Vagina (tissue), 2 donors: ENCODE data around the gene LELP1. TPM values are rescaled to one million over a fixed set of nuclear protein-coding genes. Genes with fewer than 3 reads are reported as not detected.
"Not testable (repeated sequence)": the region's sequence is repeated elsewhere in the genome, so short reads cannot be mapped to it uniquely, and the experiment has no call there.

Source experiments
- DNase-seq, 2 donors: peaks; one replicate each; pipeline ENCODE4 v3.0.0-alpha.2; 2017; ENCODE audit errors: extremely low spot score in 2 of 2
- H3K27ac ChIP-seq: fragments of 200-600 bp; sonication (generic); one replicate; pipeline ENCODE4 v1.5.1; 2019
- H3K27me3 ChIP-seq: fragments of 200-600 bp; sonication (generic); one replicate; pipeline ENCODE4 v1.5.1; 2019
- H3K36me3 ChIP-seq, 2 donors: fragments of 200-600 bp; sonication (generic); one replicate each; pipeline ENCODE4 v1.5.1; 2017 to 2019
- H3K4me1 ChIP-seq: fragments of 200-600 bp; sonication (generic); one replicate; pipeline ENCODE4 v1.5.1; 2019
- H3K4me3 ChIP-seq, 2 donors: fragments of 200-600 bp; sonication (generic); 1 replicate in 1 of 2; 2 replicates in 1 of 2; pipeline ENCODE4 v1.5.1; 2016 to 2019
- H3K9me3 ChIP-seq: fragments of 200-600 bp; sonication (generic); one replicate; pipeline ENCODE4 v1.5.1; 2019
- POLR2A ChIP-seq, 2 donors: fragments of 450-650 bp; IDR thresholded peaks; one replicate each; pipeline ENCODE4 v1.6.1; 2017; ENCODE audit warnings: antibody characterized with exemption in 2 of 2, mild to moderate bottlenecking in 2 of 2, moderate library complexity in 2 of 2
- POLR2AphosphoS5 ChIP-seq, 2 donors: sonication (generic); formaldehyde crosslinking; IDR thresholded peaks; one replicate each; pipeline ENCODE4 v1.9.0; 2017; ENCODE audit warnings: antibody characterized with exemption in 2 of 2, mild to moderate bottlenecking in 2 of 2, low read depth in 1 of 2; ENCODE audit not compliant: insufficient read depth in 1 of 2
- intact Hi-C: fragments of 100-400 bp; cut with DNase I; formaldehyde crosslinking; loops from one replicate; pipeline ENCODE4 v1.15.1; 2023
- total RNA-seq: library from RNA; depleted of rRNA; stranded (reverse); fragments of >200 nt; gene quantifications from one replicate; pipeline ENCODE4 v1.2.3, GENCODE V29; 2016
- TF ChIP-seq, protein P1 (sequence below), 3 experiments: fragments of 450-650 bp in 2 of 3; fragments of 200-600 bp in 1 of 3; sonication (generic) in 1 of 3; IDR thresholded peaks; one replicate each; pipeline ENCODE4 v1.5.1; 2017 to 2019; ENCODE audit warnings: antibody characterized with exemption in 3 of 3, mild to moderate bottlenecking in 2 of 3, moderate library complexity in 2 of 3

Gene LELP1
- total RNA-seq, 1 donor from 2014 or later: not detected

DNA sequence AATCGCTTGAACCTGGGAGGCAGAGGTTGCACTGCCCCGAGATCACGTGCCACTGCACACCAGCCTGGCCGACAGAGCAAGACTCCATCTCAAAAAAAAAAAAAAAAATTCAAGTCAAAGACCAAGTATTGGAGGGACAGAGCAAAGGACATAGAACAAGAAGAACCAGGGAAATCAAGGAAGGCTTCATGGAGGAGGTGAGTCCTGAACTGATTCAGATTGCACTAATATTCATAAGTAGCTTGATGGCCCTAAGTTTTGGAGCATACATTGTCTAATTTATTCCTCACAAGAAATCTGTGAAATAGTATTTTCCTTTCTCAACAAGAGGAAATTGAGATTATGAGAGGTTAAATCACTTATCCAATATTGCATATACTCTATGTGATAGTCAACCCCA is 10.3 kb downstream of the LELP1 start:
- TF ChIP-seq POLR2A (IDR thresholded peaks at IDR 0.05) (no peak), POLR2AphosphoS5 (IDR thresholded peaks at IDR 0.05; ENCODE audit: insufficient read depth in 1 of 2, low read depth in 1 of 2) (no peak)
- TF ChIP-seq, protein P1, sequence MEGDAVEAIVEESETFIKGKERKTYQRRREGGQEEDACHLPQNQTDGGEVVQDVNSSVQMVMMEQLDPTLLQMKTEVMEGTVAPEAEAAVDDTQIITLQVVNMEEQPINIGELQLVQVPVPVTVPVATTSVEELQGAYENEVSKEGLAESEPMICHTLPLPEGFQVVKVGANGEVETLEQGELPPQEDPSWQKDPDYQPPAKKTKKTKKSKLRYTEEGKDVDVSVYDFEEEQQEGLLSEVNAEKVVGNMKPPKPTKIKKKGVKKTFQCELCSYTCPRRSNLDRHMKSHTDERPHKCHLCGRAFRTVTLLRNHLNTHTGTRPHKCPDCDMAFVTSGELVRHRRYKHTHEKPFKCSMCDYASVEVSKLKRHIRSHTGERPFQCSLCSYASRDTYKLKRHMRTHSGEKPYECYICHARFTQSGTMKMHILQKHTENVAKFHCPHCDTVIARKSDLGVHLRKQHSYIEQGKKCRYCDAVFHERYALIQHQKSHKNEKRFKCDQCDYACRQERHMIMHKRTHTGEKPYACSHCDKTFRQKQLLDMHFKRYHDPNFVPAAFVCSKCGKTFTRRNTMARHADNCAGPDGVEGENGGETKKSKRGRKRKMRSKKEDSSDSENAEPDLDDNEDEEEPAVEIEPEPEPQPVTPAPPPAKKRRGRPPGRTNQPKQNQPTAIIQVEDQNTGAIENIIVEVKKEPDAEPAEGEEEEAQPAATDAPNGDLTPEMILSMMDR (IDR thresholded peaks at IDR 0.05): no peak
- intact Hi-C loops: no loop called here
- Histone ChIP-seq H3K27me3 (no peaks in the 10 kb centered on the region), H3K4me1 (no peaks in the 10 kb centered on the region), H3K27ac (no peak overlapping the region), H3K4me3 (no peak overlapping the region), H3K9me3 (no peaks in the 10 kb centered on the region), H3K36me3 (no peaks in the 10 kb centered on the region)
- DNase-seq: no peak

GRCh38 chr1:153217212-153217611 is 14.0 kb downstream of the LELP1 start, which contains the start of gene PRR9:
TSS of gene PRR9 (plus strand) at chr1:153217584. CDS start at chr1:153218145, 561 bp downstream.
- no peak for TF ChIP-seq POLR2AphosphoS5 (IDR thresholded peaks at IDR 0.05; ENCODE audit: insufficient read depth in 1 of 2, low read depth in 1 of 2)
- no peak within 1 kb of the TSS for H3K4me3 ChIP-seq
- H3K4me1 ChIP-seq: no peaks in the 10 kb centered on the region
- intact Hi-C loops: no loop called here
- no peak for DNase-seq
- H3K9me3 ChIP-seq: no peaks in the 10 kb centered on the region
- no peaks in the 10 kb centered on the region for H3K36me3 ChIP-seq
- H3K27ac ChIP-seq: no peak within 1 kb of the TSS
- H3K27me3 ChIP-seq: no peaks in the 10 kb centered on the region

DNA sequence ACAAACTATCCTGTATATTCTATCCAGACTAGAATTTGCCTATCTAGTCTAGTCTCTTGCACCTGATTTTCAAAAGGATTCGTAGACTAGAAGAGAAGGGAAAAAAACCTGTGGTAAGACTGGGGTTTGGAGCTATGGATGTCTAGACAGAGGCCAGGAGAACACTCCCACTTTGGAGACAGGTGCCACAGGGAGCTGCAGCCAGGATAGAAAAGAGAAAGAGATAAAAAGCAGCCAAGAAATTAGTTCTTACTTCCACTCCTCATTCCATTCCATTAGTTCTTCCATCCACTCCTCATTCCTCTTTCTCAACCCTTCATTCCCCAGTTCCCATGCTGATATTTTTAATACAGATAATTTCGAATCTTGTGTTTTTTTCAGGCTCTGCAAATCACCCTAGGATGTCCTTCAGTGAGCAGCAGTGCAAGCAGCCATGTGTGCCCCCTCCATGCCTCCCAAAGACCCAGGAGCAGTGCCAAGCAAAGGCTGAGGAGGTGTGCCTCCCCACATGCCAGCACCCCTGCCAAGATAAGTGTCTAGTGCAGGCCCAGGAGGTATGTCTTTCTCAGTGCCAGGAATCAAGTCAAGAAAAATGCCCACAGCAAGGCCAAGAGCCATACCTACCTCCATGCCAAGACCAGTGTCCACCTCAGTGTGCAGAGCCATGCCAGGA is 14.7 kb downstream of the LELP1 start:
- no peak for TF ChIP-seq POLR2AphosphoS5 (IDR thresholded peaks at IDR 0.05; ENCODE audit: insufficient read depth in 1 of 2, low read depth in 1 of 2)
- no peak for TF ChIP-seq POLR2A (IDR thresholded peaks at IDR 0.05)
- TF ChIP-seq, protein P1 (IDR thresholded peaks at IDR 0.05): no peak
- intact Hi-C loops: no loop called here
- H3K27ac ChIP-seq: no peak overlapping the region
- H3K9me3 ChIP-seq: no peaks in the 10 kb centered on the region
- no peaks in the 10 kb centered on the region for H3K27me3 ChIP-seq
- no peaks in the 10 kb centered on the region for H3K4me1 ChIP-seq
- H3K4me3 ChIP-seq: no peak overlapping the region
- DNase-seq: no peak
- no peaks in the 10 kb centered on the region for H3K36me3 ChIP-seq

DNA sequence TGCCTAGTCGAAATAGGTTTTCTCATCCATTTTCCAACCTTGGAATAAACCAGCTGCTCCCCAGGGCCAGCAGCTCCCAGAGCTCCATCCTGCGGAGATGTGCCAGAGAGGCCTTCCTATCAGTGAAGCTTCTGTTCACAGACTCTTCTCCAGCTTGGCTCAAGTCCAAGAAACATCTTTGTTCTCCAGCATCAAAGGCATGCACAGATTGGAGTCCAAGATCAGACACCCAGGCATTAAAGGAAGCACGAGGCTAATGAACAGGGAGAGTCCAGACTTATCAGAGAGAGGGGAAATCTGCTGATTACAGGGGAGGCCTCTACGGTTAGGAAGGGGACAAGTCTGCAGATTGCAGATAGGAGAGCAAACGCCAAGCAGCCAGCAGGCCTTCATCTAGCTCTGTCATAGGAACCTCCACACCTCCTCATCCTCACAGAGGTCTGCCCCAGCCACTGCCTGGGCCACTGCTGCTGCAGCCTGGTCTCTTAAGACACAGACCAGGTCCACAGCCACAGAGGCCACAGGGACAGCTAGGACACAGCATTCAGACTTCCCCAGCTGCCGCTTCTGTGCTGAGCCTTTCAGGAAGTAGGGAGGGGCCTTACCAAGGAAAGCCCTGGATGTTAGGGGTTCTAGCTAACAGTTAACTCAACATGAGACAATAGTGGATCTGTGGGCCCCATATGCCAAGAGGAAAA is 17.5 kb downstream of the LELP1 start:
- H3K4me1 ChIP-seq: no peaks in the 10 kb centered on the region
- no peak overlapping the region for H3K27ac ChIP-seq
- no peaks in the 10 kb centered on the region for H3K27me3 ChIP-seq
- no peaks in the 10 kb centered on the region for H3K9me3 ChIP-seq
- no peak overlapping the region for H3K4me3 ChIP-seq
- DNase-seq: peak in 1 of 2 donors; percentile 52
- TF ChIP-seq, protein P1 (IDR thresholded peaks at IDR 0.05): no peak
- TF ChIP-seq POLR2A (IDR thresholded peaks at IDR 0.05): no peak
- TF ChIP-seq POLR2AphosphoS5 (IDR thresholded peaks at IDR 0.05; ENCODE audit: insufficient read depth in 1 of 2, low read depth in 1 of 2): no peak
- no peaks in the 10 kb centered on the region for H3K36me3 ChIP-seq
- intact Hi-C loops: no loop called here

DNA sequence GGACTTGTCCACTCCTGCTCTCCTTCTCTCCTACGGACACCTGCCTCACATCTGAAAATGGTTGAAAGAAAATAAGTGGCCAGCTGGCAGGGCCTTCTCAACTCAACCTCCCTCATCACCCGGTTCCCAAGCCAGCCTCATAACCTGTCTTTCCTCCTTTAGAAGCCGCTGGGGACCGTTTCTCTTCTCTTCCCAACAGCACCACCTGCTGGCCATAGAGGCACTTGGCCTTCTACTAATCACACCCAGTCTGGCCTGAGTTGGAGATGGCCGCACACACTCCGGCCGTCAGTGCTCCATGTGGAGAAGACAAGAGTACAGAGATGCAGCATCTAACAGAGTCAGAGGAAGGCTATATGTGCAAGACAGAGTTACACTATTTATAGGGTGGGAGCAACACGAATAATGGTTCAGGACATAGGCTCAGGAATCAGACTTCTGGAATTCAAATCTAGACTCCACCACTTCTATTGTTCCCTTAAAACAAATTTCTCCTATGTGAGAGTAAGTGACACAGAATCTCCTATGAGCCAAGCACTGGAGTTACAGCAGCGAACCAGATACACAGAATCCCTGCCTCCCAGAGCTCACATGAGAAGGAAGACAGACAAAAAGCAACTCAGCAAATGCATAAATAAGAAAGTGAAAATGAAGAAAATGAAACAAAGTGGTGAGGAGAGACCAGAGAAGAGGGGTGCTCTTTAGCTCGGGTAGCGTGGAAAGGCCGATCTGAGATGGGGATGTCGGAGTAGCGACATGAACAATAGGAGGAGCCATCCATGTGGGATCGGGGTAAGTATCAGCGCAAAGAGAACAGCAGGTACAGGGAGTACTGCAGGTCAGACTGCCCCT is 20.0 kb downstream of the LELP1 start:
- H3K4me1 ChIP-seq, H3K4me3 ChIP-seq, H3K36me3 ChIP-seq, H3K9me3 ChIP-seq, H3K27ac ChIP-seq, H3K27me3 ChIP-seq, intact Hi-C loops, DNase-seq: not testable (repeated sequence)
- TF ChIP-seq, protein P1 (IDR thresholded peaks at IDR 0.05): peak; percentile 44 to 65 (median 47)
